GM10266 (cell line): ENCODE results near the gene PRMT5.

ENCODE experiments used
- DNase-seq: peaks from one replicate; pipeline ENCODE4 v3.0.0; 2012; ENCODE audit errors: extremely low spot score
- TF ChIP-seq, protein P1 (sequence below): IDR thresholded peaks from 2 replicates; pipeline ENCODE4 v1.5.1; 2012; ENCODE audit warnings: mild to moderate bottlenecking, low read depth; ENCODE audit not compliant: control insufficient read depth, insufficient read depth; ENCODE audit errors: missing control alignments

The PRMT5 gene

GRCh38 chr14:22903742-22904087, 25.5 kb downstream of the PRMT5 start:
- DNase-seq = no peak

DNA sequence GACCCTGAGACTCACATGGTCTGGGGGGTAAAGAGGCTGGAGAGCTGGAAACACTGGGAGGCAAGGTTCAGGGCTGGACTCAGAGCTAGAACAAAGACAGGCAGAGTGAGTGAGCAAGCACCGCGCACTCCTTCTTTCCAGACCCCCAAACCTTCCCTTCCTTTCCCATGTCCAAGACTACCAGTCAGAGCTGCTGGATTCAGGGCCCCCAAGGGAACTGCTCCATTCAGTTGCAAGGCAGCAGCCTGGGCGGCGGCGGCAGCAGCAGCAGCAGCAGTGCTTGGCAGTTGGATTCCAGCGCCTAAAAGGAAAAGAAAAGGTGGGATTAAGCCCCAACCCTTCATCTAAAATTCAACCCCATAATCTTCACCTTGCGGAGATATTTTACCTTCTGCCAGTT, 27.4 kb downstream of the PRMT5 start:
- no peak for DNase-seq
- TF ChIP-seq, protein P1, sequence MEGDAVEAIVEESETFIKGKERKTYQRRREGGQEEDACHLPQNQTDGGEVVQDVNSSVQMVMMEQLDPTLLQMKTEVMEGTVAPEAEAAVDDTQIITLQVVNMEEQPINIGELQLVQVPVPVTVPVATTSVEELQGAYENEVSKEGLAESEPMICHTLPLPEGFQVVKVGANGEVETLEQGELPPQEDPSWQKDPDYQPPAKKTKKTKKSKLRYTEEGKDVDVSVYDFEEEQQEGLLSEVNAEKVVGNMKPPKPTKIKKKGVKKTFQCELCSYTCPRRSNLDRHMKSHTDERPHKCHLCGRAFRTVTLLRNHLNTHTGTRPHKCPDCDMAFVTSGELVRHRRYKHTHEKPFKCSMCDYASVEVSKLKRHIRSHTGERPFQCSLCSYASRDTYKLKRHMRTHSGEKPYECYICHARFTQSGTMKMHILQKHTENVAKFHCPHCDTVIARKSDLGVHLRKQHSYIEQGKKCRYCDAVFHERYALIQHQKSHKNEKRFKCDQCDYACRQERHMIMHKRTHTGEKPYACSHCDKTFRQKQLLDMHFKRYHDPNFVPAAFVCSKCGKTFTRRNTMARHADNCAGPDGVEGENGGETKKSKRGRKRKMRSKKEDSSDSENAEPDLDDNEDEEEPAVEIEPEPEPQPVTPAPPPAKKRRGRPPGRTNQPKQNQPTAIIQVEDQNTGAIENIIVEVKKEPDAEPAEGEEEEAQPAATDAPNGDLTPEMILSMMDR = no peak

More at GRCh38 chr14:22903742-22904087, 25.5 kb downstream of the PRMT5 start:
- TF ChIP-seq, protein P1 = no peak

DNA sequence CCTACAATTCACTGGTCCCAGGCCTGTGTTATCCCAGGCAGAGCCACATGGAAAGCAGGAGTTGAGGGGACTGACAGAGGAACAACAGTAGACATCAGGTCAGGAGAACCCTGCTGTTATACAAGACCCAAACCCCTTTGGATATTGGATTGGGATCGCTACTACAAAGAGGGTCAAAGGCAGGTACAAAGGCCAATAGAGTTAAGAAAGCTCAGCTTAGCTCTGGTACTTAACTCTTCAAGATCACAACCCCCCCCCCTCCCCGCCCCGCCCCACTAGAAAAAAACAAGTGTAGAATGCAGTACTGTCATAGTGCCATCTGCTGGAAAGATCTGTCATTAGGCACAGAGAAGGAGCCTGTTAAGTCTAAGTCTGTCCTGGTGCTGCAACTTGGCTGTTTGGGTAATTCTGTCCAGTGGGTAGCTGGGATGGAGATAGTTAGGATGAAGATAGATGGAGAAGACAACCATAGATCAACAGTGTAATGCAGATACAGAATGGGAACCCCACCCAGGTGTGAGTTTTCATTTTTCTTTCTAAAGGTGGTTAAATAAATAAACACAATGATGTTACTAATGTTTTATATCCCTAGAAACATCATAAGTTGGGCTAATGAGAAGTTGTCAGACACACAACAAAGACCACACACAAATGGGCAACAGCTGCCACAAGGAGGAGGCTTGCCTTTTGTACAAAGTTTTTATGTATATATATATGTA, 28.9 kb downstream of the PRMT5 start:
- TF ChIP-seq, protein P1 = peak; percentile 63
- DNase-seq = peak; percentile 58

DNA sequence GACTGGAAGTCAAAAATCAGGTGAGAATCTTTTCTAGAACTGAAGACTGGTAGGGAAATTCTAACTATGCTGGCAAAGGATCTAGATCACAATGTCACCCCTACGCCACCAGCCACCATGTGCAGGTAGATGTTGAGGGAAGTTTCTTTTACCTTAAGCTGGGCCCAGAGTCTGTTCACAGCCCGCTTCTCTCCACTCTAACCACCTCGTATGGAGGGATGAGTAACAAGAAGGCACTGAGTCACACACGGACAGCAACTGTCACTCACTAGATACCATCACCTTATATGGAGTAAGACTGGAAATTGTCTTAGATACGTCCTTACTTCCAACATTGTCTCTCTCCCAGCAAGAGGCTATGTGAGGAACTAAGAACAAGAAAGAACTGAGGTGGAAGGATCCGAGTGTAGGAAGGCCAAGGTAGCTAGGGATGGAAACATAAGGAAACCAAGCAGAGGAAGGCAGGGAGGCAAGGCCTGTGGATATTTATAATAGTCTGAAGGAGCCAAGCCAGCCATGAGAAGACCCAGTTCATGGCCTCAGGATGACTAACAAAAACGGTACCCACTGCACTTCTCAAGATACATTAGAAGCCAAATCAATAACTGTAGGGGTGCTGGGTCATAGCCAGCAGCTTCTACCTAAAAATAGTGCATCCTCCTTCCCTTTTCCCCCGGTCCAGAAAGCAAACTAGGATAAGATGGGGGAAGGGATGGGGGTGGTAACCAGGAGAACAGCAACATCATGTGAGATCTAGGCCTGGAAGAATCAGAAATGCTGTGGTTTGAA, 30.7 kb downstream of the PRMT5 start:
- TF ChIP-seq, protein P1 = no peak
- DNase-seq = no peak

DNA sequence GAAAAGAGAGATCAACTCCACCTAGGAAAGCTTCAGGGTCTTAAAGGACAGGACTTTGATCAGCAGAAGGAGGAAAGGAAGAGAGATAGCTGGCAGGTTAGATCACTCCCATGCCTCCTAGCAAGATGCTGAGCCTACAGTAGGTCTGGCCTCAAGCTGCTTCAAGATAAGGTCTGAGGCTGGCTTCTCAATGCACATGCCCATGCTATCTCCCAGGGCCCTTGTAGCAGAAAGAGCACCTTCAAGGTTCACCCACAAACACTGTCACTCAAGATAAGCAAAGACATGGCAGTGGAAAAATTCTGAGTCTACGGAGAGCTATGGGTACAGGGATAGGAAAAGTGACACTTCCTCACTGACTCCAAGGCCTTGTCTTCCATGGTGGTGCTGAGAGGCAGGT, 31.8 kb downstream of the PRMT5 start:
- no peak for DNase-seq
- TF ChIP-seq, protein P1 = no peak

DNA sequence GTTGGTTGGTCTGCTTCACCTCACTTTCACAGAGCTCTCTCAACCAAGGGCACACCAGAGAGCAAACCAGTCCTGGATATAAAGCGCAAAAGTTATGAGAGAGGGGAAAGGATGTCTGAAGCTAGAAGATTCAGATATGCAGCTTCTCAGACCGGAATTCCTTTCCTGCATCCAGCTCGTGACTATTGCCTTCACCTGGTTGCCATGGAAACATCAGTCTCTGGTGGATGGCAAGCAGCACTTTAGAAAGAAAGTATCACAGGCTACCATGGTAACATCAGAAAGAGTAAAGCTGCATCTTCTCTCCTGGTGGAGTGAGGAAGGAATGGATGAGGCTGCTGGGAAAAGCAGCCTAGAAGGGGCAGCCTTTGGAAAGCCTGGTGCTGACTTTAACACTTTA, 32.4 kb downstream of the PRMT5 start:
- no peak for DNase-seq
- TF ChIP-seq, protein P1 = no peak

DNA sequence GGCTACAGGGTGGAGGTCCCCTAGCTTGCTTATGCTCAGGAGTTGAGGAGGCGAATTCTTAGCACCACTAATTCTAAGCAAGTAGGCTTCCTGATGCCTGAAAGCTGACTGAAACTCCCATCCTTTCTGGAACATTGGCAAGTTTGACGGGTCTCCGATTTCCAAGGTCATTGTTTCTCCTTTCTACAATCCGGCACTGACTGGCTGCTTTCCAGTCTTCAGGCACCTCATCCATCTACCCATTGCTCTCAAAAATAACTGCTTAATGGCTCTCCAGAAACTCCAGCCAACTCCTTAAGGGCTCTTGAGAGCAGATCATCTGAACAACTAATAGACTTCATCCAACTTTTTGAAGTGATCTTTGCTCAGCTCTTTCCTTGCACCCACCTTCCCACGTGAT, 32.8 kb downstream of the PRMT5 start:
- DNase-seq = no peak
- TF ChIP-seq, protein P1 = no peak
